A549 (cell line): ENCODE data around the gene LYST.

Experiments used
- CTCF ChIP-seq: fragments of >200 bp; sonication (Bioruptor Twin); formaldehyde crosslinking; IDR thresholded peaks from 3 replicates; pipeline ENCODE4 v1.5.1; 2016
- ELK1 ChIP-seq: fragments of 150-350 bp; IDR thresholded peaks from 2 replicates; pipeline ENCODE4 v1.6.1; 2014; ENCODE audit warnings: low read depth, mild to moderate bottlenecking, low read length
- MAX ChIP-seq: IDR thresholded peaks from 2 replicates; pipeline ENCODE4 v1.6.1; 2012
- POLR2A ChIP-seq: IDR thresholded peaks from 2 replicates; pipeline ENCODE4 v1.6.1; 2012; ENCODE audit warnings: mild to moderate bottlenecking, low read length

- no peak for TF ChIP-seq CTCF
- TF ChIP-seq POLR2A, result no peak
- no peak for TF ChIP-seq MAX
- TF ChIP-seq ELK1, result no peak
Observed at GRCh38 chr1:235799264-235799663, 67.4 kb downstream of the LYST start.
